EH (cell line): ENCODE data around the gene CRLF3.
"Not testable (repeated sequence)": the region's sequence is repeated elsewhere in the genome, so short reads cannot be mapped to it uniquely, and the experiment has no call there.

Experiments
- DNase-seq: peaks from one replicate; pipeline ENCODE4 v3.0.0-alpha.2; 2015; ENCODE audit warnings: low read depth

Gene CRLF3

GRCh38 chr17:30735644-30736043, 88.8 kb downstream of the CRLF3 start:
- DNase-seq = not testable (repeated sequence)

- not testable (repeated sequence) for DNase-seq
Observed at GRCh38 chr17:30735206-30735605, 89.3 kb downstream of the CRLF3 start.

GRCh38 chr17:30734153-30734552, 90.3 kb downstream of the CRLF3 start:
- DNase-seq = not testable (repeated sequence)
